MCF 10A (cell line): ENCODE results near the gene OBSL1. TPM values are rescaled to one million over a fixed set of nuclear protein-coding genes. Genes with fewer than 3 reads are reported as not detected.

ENCODE experiments used
- BruUV-seq: library from RNA; stranded (reverse); fragments of 400-500 nt; replicated peaks from 2 replicates; lab custom pipeline; 2021; lab: Mats Ljungman, UMichigan
- CTCF ChIA-PET: fragments of 300-600 bp; sonication (Branson Sonifier 250); formaldehyde crosslinking; extraction: SDS; loops from one replicate; lab custom pipeline; 2021; ENCODE audit warnings: antibody characterized with exemption, inconsistent platforms; lab: Yijun Ruan, JAX
- POLR2A ChIA-PET: fragments of 300-600, 350-650 bp; sonication (Branson Sonifier 250); formaldehyde crosslinking; extraction: SDS; loops from one replicate; lab custom pipeline; 2020; ENCODE audit warnings: antibody characterized with exemption, inconsistent platforms; lab: Yijun Ruan, JAX
- DNase-seq: peaks from one replicate; pipeline ENCODE4 v3.0.0-alpha.2; 2018; ENCODE audit not compliant: unreplicated experiment
- H3K27ac Mint-ChIP-seq: one replicate; pipeline ENCODE4 v1.8.0; 2022; ENCODE audit warnings: mild to moderate bottlenecking, low read depth, mixed read lengths; ENCODE audit not compliant: unreplicated experiment
- H3K27me3 Mint-ChIP-seq: one replicate; pipeline ENCODE4 v1.8.0; 2022; ENCODE audit warnings: mixed read lengths; ENCODE audit not compliant: insufficient read depth, unreplicated experiment
- H3K36me3 Mint-ChIP-seq: one replicate; pipeline ENCODE4 v1.8.0; 2022; ENCODE audit warnings: mild to moderate bottlenecking, moderate library complexity, mixed read lengths; ENCODE audit not compliant: insufficient read depth, unreplicated experiment
- H3K4me1 Mint-ChIP-seq: one replicate; pipeline ENCODE4 v1.8.0; 2022; ENCODE audit warnings: mixed read lengths; ENCODE audit not compliant: insufficient read depth, unreplicated experiment
- H3K4me3 Mint-ChIP-seq: one replicate; pipeline ENCODE4 v1.8.0; 2022; ENCODE audit warnings: mild to moderate bottlenecking, moderate library complexity, mixed read lengths; ENCODE audit not compliant: unreplicated experiment
- H3K9me3 Mint-ChIP-seq: one replicate; pipeline ENCODE4 v1.8.0; 2022; ENCODE audit warnings: mixed read lengths; ENCODE audit not compliant: unreplicated experiment
- CTCF ChIP-seq: fragments of 200-600 bp; IDR thresholded peaks from one replicate; pipeline ENCODE4 v1.8.0; 2022; ENCODE audit warnings: antibody characterized with exemption, mild to moderate bottlenecking; ENCODE audit not compliant: unreplicated experiment
- intact Hi-C: fragments of 100-400 bp; cut with micrococcal nuclease; formaldehyde crosslinking; loops from 2 replicates; pipeline ENCODE4 v1.14.1; 2022
- total RNA-seq: library from RNA; stranded (reverse); gene quantifications from 2 replicates; pipeline ENCODE4 v1.2.3, GENCODE V29; 2022

Gene OBSL1
- total RNA-seq, 1 experiment from 2014 or later = 29.0 TPM

GRCh38 chr2:219614076-219614860 lies 42.9 kb upstream of the OBSL1 start:
- no peak for TF ChIP-seq CTCF
- Mint-ChIP-seq H3K27me3 (no peaks in the 10 kb centered on the region), H3K4me3 (no peak overlapping the region), H3K27ac (no peak overlapping the region), H3K36me3 (peaks cover 5% of the 10 kb centered on the region), H3K9me3 (no peaks in the 10 kb centered on the region), H3K4me1 (no peaks in the 10 kb centered on the region)
- CTCF ChIA-PET = interaction anchor here (1.4 kb wide), 1 partner anchor 54 kb away, joined by 4 read pairs; no protein-coding TSS in a partner anchor
- POLR2A ChIA-PET = no interaction called here
- intact Hi-C loops = no loop called here
- DNase-seq = no peak
- no TSS peak for BruUV-seq

- Mint-ChIP-seq H3K27me3 (no peaks in the 10 kb centered on the region), H3K27ac (no peak overlapping the region), H3K36me3 (peaks cover 5% of the 10 kb centered on the region), H3K4me3 (no peak overlapping the region), H3K4me1 (no peaks in the 10 kb centered on the region), H3K9me3 (no peaks in the 10 kb centered on the region)
- no peak for DNase-seq
- intact Hi-C loops = no loop called here
- ChIA-PET POLR2A (no interaction called here), CTCF (no interaction called here)
- TF ChIP-seq CTCF = no peak
- BruUV-seq = no TSS peak
Observed at GRCh38 chr2:219613461-219614070, 42.2 kb upstream of the OBSL1 start.

- ChIA-PET CTCF (interaction anchor here (0.6 to 1.0 kb wide), 2 partner anchors 50 to 53 kb away, joined by 3 to 4 read pairs; no protein-coding TSS in a partner anchor), POLR2A (interaction anchor here (0.5 kb wide), 1 partner anchor 23 kb away, joined by 3 read pairs; no protein-coding TSS in a partner anchor)
- intact Hi-C loops = no loop called here
- DNase-seq = no peak
- Mint-ChIP-seq H3K9me3 (no peaks in the 10 kb centered on the region), H3K4me1 (no peaks in the 10 kb centered on the region), H3K36me3 (peaks cover 7% of the 10 kb centered on the region), H3K4me3 (no peak overlapping the region), H3K27me3 (no peaks in the 10 kb centered on the region), H3K27ac (no peak overlapping the region)
- TF ChIP-seq CTCF = no peak
- no TSS peak for BruUV-seq
Observed at GRCh38 chr2:219612577-219613286, 41.4 kb upstream of the OBSL1 start.
